Fibroblast of peridontal ligament (primary cell): ENCODE results near the gene FBXO24.

Experiments
- DNase-seq: peaks from one replicate; pipeline ENCODE4 v3.0.0-alpha.2; 2010; ENCODE audit errors: extremely low read depth

FBXO24 gene

GRCh38 chr7:100620804-100621203 is 34.7 kb downstream of the FBXO24 start:
- no peak for DNase-seq

- DNase-seq, result no peak
These were observed 35.4 kb downstream of the FBXO24 start for GRCh38 chr7:100621554-100621953.

GRCh38 chr7:100623951-100624824 is 38.1 kb downstream of the FBXO24 start:
- no peak for DNase-seq

DNA sequence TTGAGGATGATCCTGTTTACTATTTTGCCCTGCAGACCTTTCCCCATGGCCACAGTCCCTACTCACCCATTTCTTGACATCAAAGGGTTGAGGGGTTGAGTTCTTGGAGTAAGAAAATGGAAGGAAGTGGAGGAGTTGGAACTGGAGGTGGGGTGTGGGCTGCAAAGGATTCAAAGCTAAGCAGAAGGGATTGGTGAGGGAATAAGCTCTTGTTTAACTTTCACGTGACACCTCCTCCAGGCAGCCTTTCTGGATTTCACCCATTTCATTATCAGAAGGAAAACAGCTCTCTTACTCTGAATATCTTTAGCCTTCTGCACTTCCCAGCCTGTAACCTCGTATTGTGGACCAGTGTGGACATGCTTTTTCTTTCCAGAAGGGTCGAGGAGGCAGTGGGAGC is 39.9 kb downstream of the FBXO24 start:
- no peak for DNase-seq

- DNase-seq, result peak; percentile 54
These were observed 40.6 kb downstream of the FBXO24 start for GRCh38 chr7:100626530-100627237.

DNA sequence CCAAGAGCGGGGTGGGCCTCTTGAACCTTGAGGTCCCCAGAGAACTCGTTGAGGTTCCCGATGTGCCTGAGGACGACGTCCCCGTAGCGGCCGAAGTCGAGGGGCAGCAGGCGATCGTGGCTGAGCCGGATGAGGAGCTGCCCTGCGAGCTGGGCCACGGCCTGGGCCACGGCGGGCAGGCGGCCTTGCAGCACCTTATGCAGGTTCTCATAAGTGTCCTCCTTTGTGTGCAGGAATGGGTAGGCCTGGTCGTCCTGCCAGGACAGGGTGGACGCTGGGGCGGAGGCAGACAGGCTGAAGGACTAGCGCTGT is 41.1 kb downstream of the FBXO24 start:
- no peak for DNase-seq

- DNase-seq, result no peak
These were observed 43.1 kb downstream of the FBXO24 start for GRCh38 chr7:100629117-100629716.

GRCh38 chr7:100630066-100630465 is 43.9 kb downstream of the FBXO24 start:
- no peak for DNase-seq

DNA sequence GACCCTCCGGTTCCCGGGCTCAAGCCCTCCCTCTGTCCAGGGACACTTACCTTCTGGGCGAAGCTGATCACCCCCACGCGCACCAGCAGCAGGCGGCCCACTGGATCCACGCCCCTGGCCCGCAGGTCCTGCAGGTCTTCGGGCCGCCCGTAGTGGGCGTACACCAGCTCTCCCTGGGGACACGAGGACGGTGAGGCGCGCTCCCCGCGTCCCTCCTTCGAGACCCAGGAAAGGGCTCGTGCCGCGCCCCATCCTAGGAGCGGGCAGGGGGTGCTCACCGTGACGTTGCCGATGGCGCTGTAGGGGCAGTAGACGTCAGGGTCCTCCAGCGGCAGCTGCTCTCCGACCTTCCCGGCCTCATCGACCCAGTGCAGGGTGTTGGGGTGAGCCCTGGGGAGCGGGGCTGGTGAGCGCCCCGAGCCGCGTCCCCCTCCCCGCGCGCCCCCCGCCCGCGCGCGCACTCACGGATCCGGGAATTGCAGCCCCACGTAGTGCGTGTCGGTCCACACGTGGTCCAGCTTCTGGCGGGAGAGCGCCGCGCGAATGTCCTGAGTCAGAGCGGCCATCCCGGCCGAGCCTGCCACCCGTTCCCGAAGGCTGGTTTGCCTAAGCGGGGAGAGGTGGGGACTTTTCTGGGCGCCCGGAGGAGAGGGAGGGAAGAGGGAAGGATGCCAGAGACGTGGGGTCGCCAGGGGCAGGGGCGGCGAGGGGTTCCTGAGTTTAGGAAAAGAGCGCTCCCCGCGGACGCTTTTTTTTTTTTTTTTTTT is 47.0 kb downstream of the FBXO24 start:
- no peak for DNase-seq

- no peak for DNase-seq
These were observed 53.9 kb downstream of the FBXO24 start for GRCh38 chr7:100639995-100640516.

DNA sequence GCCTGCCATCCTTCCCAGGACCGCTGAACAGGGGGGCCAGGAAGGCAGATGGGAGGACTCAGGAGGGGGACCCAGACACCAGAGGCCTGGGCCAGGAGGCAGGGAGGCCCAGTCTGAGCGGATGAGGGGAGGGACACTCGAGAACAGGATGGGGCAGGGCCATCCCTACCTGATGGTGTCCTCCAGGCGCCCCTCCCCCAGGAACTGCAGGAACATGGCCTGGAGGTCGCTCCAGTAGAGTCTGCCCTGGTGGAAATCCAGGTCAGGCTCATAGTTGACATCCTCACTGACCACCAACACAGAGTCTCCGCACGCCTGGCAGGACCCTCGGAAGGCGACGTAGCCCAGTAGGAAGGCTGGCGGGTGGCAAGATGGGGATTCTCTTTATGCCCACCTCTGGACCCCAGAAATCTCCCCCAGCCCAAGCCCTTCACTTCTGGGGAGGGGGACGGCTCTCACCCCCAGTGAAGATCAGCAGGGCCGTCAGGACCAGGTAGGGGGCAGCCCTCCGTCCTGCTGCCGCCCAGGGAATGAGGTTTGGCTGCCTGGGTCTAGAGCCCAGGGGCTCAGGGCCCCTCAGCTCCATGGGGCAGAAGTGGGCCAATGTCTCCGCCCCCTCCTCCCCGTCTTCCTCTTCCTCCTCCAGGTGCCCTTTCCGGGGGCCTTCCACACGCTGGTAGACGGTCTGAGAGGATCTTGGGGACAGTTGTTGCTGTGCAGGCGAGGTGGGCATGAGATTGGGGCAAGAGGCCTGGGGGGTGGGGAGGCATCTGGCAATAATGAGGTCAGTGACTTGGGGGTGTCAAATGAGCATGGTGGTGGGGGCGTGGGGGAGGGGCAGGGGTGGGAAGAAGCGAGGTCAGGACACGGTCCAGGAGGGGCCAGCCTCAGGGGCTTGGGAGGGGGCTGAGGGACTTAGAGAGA is 54.7 kb downstream of the FBXO24 start:
- DNase-seq, result no peak

GRCh38 chr7:100641463-100641859 is 55.3 kb downstream of the FBXO24 start, which contains the start of gene TFR2:
TFR2 (minus strand) TSS chr7:100641552; CDS start chr7:100641509, 43 bp downstream.
- DNase-seq, result no peak

- no peak for DNase-seq
These were observed 55.9 kb downstream of the FBXO24 start for GRCh38 chr7:100641860-100642533.

DNA sequence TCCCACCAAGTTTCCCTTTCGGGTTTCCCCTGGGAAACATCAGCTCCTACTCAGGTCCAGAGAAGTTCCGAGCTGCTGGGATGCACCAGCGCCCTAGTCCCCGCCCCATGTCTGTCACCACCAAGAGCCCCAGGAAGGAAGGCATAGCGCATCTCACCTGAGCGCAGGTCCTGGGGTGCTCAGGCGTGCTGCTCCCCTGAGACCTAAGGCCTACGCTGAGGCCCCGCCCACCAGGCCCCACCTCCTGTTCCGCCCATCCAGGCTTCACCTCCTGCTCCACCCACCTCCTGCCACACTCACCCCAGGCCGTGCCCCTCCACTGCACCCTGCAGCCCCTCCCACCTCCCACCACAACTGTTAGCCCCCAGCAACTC is 56.4 kb downstream of the FBXO24 start:
- DNase-seq, result no peak

GRCh38 chr7:100649826-100650565 is 63.9 kb downstream of the FBXO24 start:
- no peak for DNase-seq
